OCI-LY7 (cell line): Measurements from ENCODE around the gene GRK5. TPM values are rescaled to one million over a fixed set of nuclear protein-coding genes. Genes with fewer than 3 reads are reported as not detected.
"Not testable (repeated sequence)": the region's sequence is repeated elsewhere in the genome, so short reads cannot be mapped to it uniquely, and the experiment has no call there.

Source experiments
- BruUV-seq: library from RNA; stranded (reverse); fragments of 400-500 nt; replicated peaks from 2 replicates; lab custom pipeline; 2021; lab: Mats Ljungman, UMichigan
- CTCF ChIA-PET: fragments of 300-600 bp; sonication (Branson Sonifier 250); formaldehyde crosslinking; loops from one replicate; lab custom pipeline; 2022; ENCODE audit warnings: antibody characterized with exemption; ENCODE audit not compliant: unreplicated experiment; lab: Charles Lee
- POLR2A ChIA-PET: fragments of 300-600 bp; sonication (Branson Sonifier 250); formaldehyde crosslinking; loops from one replicate; lab custom pipeline; 2022; ENCODE audit warnings: antibody characterized with exemption; lab: Charles Lee
- DNase-seq: peaks from one replicate; pipeline ENCODE4 v3.0.0-alpha.2; 2015; ENCODE audit warnings: low spot score
- H2AFZ ChIP-seq: fragments of 200-600 bp; sonication (generic), shearing (Covaris generic); 2 replicates; pipeline ENCODE4 v1.6.1; 2014; ENCODE audit warnings: mild to moderate bottlenecking, antibody characterized with exemption, low read length, moderate library complexity
- H3K27ac ChIP-seq: fragments of 200-600 bp; sonication (generic); 2 replicates; pipeline ENCODE4 v1.5.1; 2014; ENCODE audit warnings: mixed run types, low read depth, mild to moderate bottlenecking, moderate library complexity, low read length, inconsistent platforms; ENCODE audit not compliant: poor library complexity, severe bottlenecking
- H3K36me3 ChIP-seq: fragments of 200-600 bp; sonication (generic); 2 replicates; pipeline ENCODE4 v1.6.1; 2014; ENCODE audit warnings: mild to moderate bottlenecking, antibody characterized with exemption, low read length, moderate library complexity, mixed read lengths; ENCODE audit not compliant: insufficient read depth
- H3K4me1 ChIP-seq: fragments of 200-600 bp; sonication (generic); 2 replicates; pipeline ENCODE4 v1.5.1; 2014; ENCODE audit warnings: mild to moderate bottlenecking, low read length; ENCODE audit not compliant: insufficient read depth, poor library complexity, severe bottlenecking
- H3K4me2 ChIP-seq: fragments of 200-600 bp; sonication (generic); 2 replicates; pipeline ENCODE4 v1.6.1; 2014; ENCODE audit warnings: mild to moderate bottlenecking, low read length
- H3K4me3 ChIP-seq: fragments of 200-600 bp; sonication (generic); 2 replicates; pipeline ENCODE4 v1.5.1; 2014; ENCODE audit warnings: mild to moderate bottlenecking, low read depth, low read length; ENCODE audit not compliant: poor library complexity, severe bottlenecking
- H3K79me2 ChIP-seq: fragments of 200-600 bp; sonication (generic); 2 replicates; pipeline ENCODE4 v1.6.1; 2016; ENCODE audit warnings: low read depth, mild to moderate bottlenecking, low read length, moderate library complexity, mixed read lengths; ENCODE audit not compliant: insufficient read depth
- H3K9me2 ChIP-seq: fragments of 200-600 bp; sonication (generic); 2 replicates; pipeline ENCODE4 v1.6.1; 2016; ENCODE audit warnings: mild to moderate bottlenecking, low read length, mixed read lengths; ENCODE audit not compliant: insufficient read depth
- H3K9me3 ChIP-seq: fragments of 200-600 bp; sonication (generic); 2 replicates; pipeline ENCODE4 v1.6.1; 2014; ENCODE audit warnings: mild to moderate bottlenecking, mixed run types, low read length, mixed read lengths
- H4K20me1 ChIP-seq: fragments of 200-600 bp; sonication (generic); 2 replicates; pipeline ENCODE4 v1.6.1; 2014; ENCODE audit warnings: mild to moderate bottlenecking, antibody characterized with exemption, low read length, moderate library complexity, mixed read lengths; ENCODE audit not compliant: insufficient read depth
- CTCF ChIP-seq: fragments of 200-600 bp; sonication (generic); conservative IDR thresholded peaks from 2 replicates; pipeline ENCODE4 v1.5.1; 2014; ENCODE audit warnings: mild to moderate bottlenecking, antibody characterized with exemption, low read length, moderate library complexity, mixed read lengths
- EZH2phosphoT487 ChIP-seq: fragments of 200-600 bp; sonication (generic); IDR thresholded peaks from 2 replicates; pipeline ENCODE4 v1.6.1; 2018; ENCODE audit warnings: low read depth, borderline replicate concordance, mild to moderate bottlenecking, mixed run types, antibody characterized with exemption, low read length, moderate library complexity, mixed read lengths
- intact Hi-C: fragments of 100-400 bp; cut with micrococcal nuclease; formaldehyde crosslinking; loops from one replicate; pipeline ENCODE4 v1.10.0; 2022; ENCODE audit not compliant: unreplicated experiment
- total RNA-seq, 2 experiments: library from RNA; depleted of rRNA in 1 of 2; stranded (reverse); fragments of >200 nt in 1 of 2; shearing (Covaris generic) in 1 of 2; gene quantifications; 2 replicates each; pipeline ENCODE4 v1.2.3, GENCODE V29; 2014 to 2022

GRK5 gene
- total RNA-seq, 2 experiments from 2014 or later, result 4.7 to 10.2 TPM

- H2AFZ ChIP-seq, result no peak overlapping the region
- H3K9me2 ChIP-seq, result no peaks in the 10 kb centered on the region
- intact Hi-C loops, result no loop called here
- H3K4me3 ChIP-seq, result no peak overlapping the region
- no peaks in the 10 kb centered on the region for H4K20me1 ChIP-seq
- no peaks in the 10 kb centered on the region for H3K79me2 ChIP-seq
- BruUV-seq, result no TSS peak
- H3K4me2 ChIP-seq, result no peak overlapping the region
- ChIA-PET POLR2A (interaction anchor here (0.6 kb wide), 1 partner anchor 239 kb away, joined by 3 read pairs; no protein-coding TSS in a partner anchor), CTCF (no interaction called here)
- H3K27ac ChIP-seq, result no peak overlapping the region
- no peaks in the 10 kb centered on the region for H3K36me3 ChIP-seq
- TF ChIP-seq CTCF, result no peak
- TF ChIP-seq EZH2phosphoT487, result no peak
- no peak for DNase-seq
- H3K9me3 ChIP-seq, result peaks cover 9% of the 10 kb centered on the region; the same call in 1 of the 2 replicates
- no peaks in the 10 kb centered on the region for H3K4me1 ChIP-seq
Observed at GRCh38 chr10:119461923-119462322, 254.6 kb downstream of the GRK5 start.

- Histone ChIP-seq H2AFZ (no peak overlapping the region), H3K36me3 (no peaks in the 10 kb centered on the region), H3K27ac (no peak overlapping the region), H3K9me3 (peaks cover 9% of the 10 kb centered on the region; the same call in 1 of the 2 replicates), H3K4me1 (no peaks in the 10 kb centered on the region), H3K79me2 (no peaks in the 10 kb centered on the region), H4K20me1 (no peaks in the 10 kb centered on the region), H3K9me2 (no peaks in the 10 kb centered on the region), H3K4me3 (no peak overlapping the region), H3K4me2 (no peak overlapping the region)
- no peak for TF ChIP-seq CTCF
- no peak for TF ChIP-seq EZH2phosphoT487
- DNase-seq, result no peak
- intact Hi-C loops, result no loop called here
- BruUV-seq, result no TSS peak
- CTCF ChIA-PET, result no interaction called here
- POLR2A ChIA-PET, result no interaction called here
Observed at GRCh38 chr10:119462773-119463172, 255.4 kb downstream of the GRK5 start.

- CTCF ChIA-PET, H3K79me2 ChIP-seq, H3K36me3 ChIP-seq, H3K9me3 ChIP-seq, H2AFZ ChIP-seq, H3K4me3 ChIP-seq, intact Hi-C loops, DNase-seq, POLR2A ChIA-PET, H3K4me2 ChIP-seq, H3K4me1 ChIP-seq, BruUV-seq, H3K27ac ChIP-seq, H3K9me2 ChIP-seq, H4K20me1 ChIP-seq: not testable (repeated sequence)
Observed at GRCh38 chr10:119463195-119463594, 255.8 kb downstream of the GRK5 start.
